ENCODE data around the gene PDE6C. TPM values are rescaled to one million over a fixed set of nuclear protein-coding genes. Genes with fewer than 3 reads are reported as not detected.

Gene PDE6C
- total RNA-seq, 1 donor from 2014 or later, result not detected

GRCh38 chr10:93603023-93603422 is 9.3 kb upstream of the PDE6C start:
- H3K27me3 Mint-ChIP-seq (ENCODE audit: low read depth), result peaks cover 79% of the 10 kb centered on the region
- peaks cover 4% of the 10 kb centered on the region for H3K4me1 Mint-ChIP-seq
- no peak for TF ChIP-seq CTCF (conservative IDR thresholded peaks at IDR 0.05)
- DNase-seq (ENCODE audit: low read depth, low spot score), result no peak
- H3K4me3 Mint-ChIP-seq, result no peak overlapping the region
- H3K36me3 Mint-ChIP-seq (ENCODE audit: low read depth), result no peaks in the 10 kb centered on the region
- no peaks in the 10 kb centered on the region for H3K9me3 Mint-ChIP-seq
- H3K27ac Mint-ChIP-seq (ENCODE audit: unreplicated experiment), result no peak overlapping the region

- TF ChIP-seq CTCF (conservative IDR thresholded peaks at IDR 0.05), result no peak
- Mint-ChIP-seq H3K9me3 (no peaks in the 10 kb centered on the region), H3K27me3 (ENCODE audit: low read depth) (peaks cover 77% of the 10 kb centered on the region), H3K4me3 (no peak overlapping the region), H3K36me3 (ENCODE audit: low read depth) (no peaks in the 10 kb centered on the region), H3K4me1 (peaks cover 4% of the 10 kb centered on the region), H3K27ac (ENCODE audit: unreplicated experiment) (no peak overlapping the region)
- no peak for DNase-seq (ENCODE audit: low read depth, low spot score)
Measured at GRCh38 chr10:93604146-93604545, 8.2 kb upstream of the PDE6C start.

GRCh38 chr10:93608421-93608820 is 3.9 kb upstream of the PDE6C start:
- Mint-ChIP-seq H3K4me3 (no peak overlapping the region), H3K9me3 (no peaks in the 10 kb centered on the region), H3K36me3 (ENCODE audit: low read depth) (no peaks in the 10 kb centered on the region), H3K4me1 (no peaks in the 10 kb centered on the region), H3K27me3 (ENCODE audit: low read depth) (peaks cover 36% of the 10 kb centered on the region), H3K27ac (ENCODE audit: unreplicated experiment) (no peak overlapping the region)
- DNase-seq (ENCODE audit: low read depth, low spot score), result no peak
- TF ChIP-seq CTCF (conservative IDR thresholded peaks at IDR 0.05), result no peak

GRCh38 chr10:93613126-93613525 is 789 bp downstream of the PDE6C start:
- no peak for DNase-seq (ENCODE audit: low read depth, low spot score)
- Mint-ChIP-seq H3K27me3 (ENCODE audit: low read depth) (peaks cover 7% of the 10 kb centered on the region), H3K4me1 (no peaks in the 10 kb centered on the region), H3K9me3 (no peaks in the 10 kb centered on the region), H3K36me3 (ENCODE audit: low read depth) (no peaks in the 10 kb centered on the region), H3K27ac (ENCODE audit: unreplicated experiment) (no peak overlapping the region), H3K4me3 (no peak overlapping the region)
- no peak for TF ChIP-seq CTCF (conservative IDR thresholded peaks at IDR 0.05)

GRCh38 chr10:93614101-93614825 is 1.9 kb downstream of the PDE6C start:
- no peaks in the 10 kb centered on the region for H3K9me3 Mint-ChIP-seq
- H3K4me1 Mint-ChIP-seq, result no peaks in the 10 kb centered on the region
- no peak for DNase-seq (ENCODE audit: low read depth, low spot score)
- peaks cover 3% of the 10 kb centered on the region for H3K27me3 Mint-ChIP-seq (ENCODE audit: low read depth)
- TF ChIP-seq CTCF (conservative IDR thresholded peaks at IDR 0.05), result no peak
- H3K4me3 Mint-ChIP-seq, result no peak overlapping the region
- H3K27ac Mint-ChIP-seq (ENCODE audit: unreplicated experiment), result no peak overlapping the region
- H3K36me3 Mint-ChIP-seq (ENCODE audit: low read depth), result no peaks in the 10 kb centered on the region

Data from neural crest cell (in vitro differentiated cells).